AG10803 (cell line): ENCODE data around the gene ADGRV1.

Experiments used
- DNase-seq: peaks from one replicate; pipeline ENCODE4 v3.0.0; 2010; ENCODE audit warnings: low read depth
- H3K4me3 ChIP-seq: 2 replicates; pipeline ENCODE4 v1.5.1; 2011; ENCODE audit warnings: mild to moderate bottlenecking, low read length, control low read depth
- CTCF ChIP-seq: conservative IDR thresholded peaks from 2 replicates; pipeline ENCODE4 v1.5.1; 2011; ENCODE audit warnings: mild to moderate bottlenecking, low read length, control low read depth, inconsistent platforms

The ADGRV1 gene

GRCh38 chr5:91104062-91104448, 545.5 kb downstream of the ADGRV1 start:
- no peak overlapping the region for H3K4me3 ChIP-seq
- TF ChIP-seq CTCF: no peak
- no peak for DNase-seq

GRCh38 chr5:91106842-91107511, 548.4 kb downstream of the ADGRV1 start:
- TF ChIP-seq CTCF: no peak
- DNase-seq: peak; percentile 43
- H3K4me3 ChIP-seq: no peak overlapping the region

GRCh38 chr5:91109634-91110033, 551.0 kb downstream of the ADGRV1 start:
- peak; percentile 24; the same call in 1 of the 2 replicates for TF ChIP-seq CTCF
- peak; percentile 44 for DNase-seq
- H3K4me3 ChIP-seq: no peak overlapping the region

DNA sequence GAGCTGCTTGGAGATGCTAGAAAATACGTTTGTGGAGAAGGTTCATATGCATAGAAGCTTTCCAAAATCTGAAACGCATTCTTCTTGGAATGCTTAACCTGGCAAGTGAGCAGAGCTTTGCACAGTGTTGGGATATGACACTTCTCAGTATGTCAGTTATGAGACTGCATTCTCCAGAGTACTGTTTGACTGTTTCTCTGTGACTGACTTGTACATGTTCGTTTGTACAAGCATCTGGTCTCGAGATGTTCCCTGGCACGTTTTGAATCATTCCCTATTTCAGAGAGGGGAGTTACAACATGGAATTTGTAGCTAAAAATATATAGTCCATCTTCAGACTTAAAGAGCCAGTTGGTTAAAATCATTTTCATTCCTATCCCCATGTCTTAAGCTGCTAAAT, 552.1 kb downstream of the ADGRV1 start:
- TF ChIP-seq CTCF: no peak
- peak; percentile 95 for DNase-seq
- H3K4me3 ChIP-seq: no peak overlapping the region

- TF ChIP-seq CTCF: no peak
- peak; percentile 51 for DNase-seq
These were observed 553.1 kb downstream of the ADGRV1 start for GRCh38 chr5:91111473-91112238.

DNA sequence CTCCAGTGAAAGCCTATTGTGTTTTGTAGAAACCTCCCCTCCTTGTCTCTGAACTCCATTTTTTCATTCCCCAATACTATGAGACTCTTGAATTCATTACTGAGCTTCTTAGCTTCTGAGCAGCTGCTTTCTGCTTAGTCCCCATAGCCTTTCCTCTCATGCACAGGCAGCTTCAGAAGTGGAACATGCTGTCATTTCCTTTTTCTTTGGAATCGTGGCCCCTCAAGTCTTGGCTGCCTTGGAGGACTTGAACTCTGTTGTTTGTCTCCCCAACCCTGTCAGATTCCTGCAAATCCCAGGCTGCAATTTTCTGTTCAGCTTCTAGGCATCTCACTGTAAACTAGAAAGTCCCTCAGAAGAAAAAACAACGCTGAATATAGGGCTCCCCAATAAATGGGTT, 556.1 kb downstream of the ADGRV1 start:
- TF ChIP-seq CTCF: no peak
- H3K4me3 ChIP-seq: no peak overlapping the region
- DNase-seq: no peak

More at GRCh38 chr5:91111473-91112238, 553.1 kb downstream of the ADGRV1 start:
- no peak overlapping the region for H3K4me3 ChIP-seq

GRCh38 chr5:91118354-91118753, 559.8 kb downstream of the ADGRV1 start:
- no peak for TF ChIP-seq CTCF
- no peak for DNase-seq
- no peak overlapping the region for H3K4me3 ChIP-seq
